ENCODE measurements around the gene SLCO1B1. TPM values are rescaled to one million over a fixed set of nuclear protein-coding genes. Genes with fewer than 3 reads are reported as not detected.

The SLCO1B1 gene, protein sequence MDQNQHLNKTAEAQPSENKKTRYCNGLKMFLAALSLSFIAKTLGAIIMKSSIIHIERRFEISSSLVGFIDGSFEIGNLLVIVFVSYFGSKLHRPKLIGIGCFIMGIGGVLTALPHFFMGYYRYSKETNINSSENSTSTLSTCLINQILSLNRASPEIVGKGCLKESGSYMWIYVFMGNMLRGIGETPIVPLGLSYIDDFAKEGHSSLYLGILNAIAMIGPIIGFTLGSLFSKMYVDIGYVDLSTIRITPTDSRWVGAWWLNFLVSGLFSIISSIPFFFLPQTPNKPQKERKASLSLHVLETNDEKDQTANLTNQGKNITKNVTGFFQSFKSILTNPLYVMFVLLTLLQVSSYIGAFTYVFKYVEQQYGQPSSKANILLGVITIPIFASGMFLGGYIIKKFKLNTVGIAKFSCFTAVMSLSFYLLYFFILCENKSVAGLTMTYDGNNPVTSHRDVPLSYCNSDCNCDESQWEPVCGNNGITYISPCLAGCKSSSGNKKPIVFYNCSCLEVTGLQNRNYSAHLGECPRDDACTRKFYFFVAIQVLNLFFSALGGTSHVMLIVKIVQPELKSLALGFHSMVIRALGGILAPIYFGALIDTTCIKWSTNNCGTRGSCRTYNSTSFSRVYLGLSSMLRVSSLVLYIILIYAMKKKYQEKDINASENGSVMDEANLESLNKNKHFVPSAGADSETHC
- total RNA-seq (2014; rRNA removed; shearing (Covaris generic)) = 0.24 TPM in 1 of 2 replicates, not detected in the other
- 0.31 and 0.50 TPM in 2 replicates for polyA plus RNA-seq (2016; fragmentation: Nextera tagmentation; extraction: Ambion mirVana)
- long read RNA-seq = 0 reads

DNA sequence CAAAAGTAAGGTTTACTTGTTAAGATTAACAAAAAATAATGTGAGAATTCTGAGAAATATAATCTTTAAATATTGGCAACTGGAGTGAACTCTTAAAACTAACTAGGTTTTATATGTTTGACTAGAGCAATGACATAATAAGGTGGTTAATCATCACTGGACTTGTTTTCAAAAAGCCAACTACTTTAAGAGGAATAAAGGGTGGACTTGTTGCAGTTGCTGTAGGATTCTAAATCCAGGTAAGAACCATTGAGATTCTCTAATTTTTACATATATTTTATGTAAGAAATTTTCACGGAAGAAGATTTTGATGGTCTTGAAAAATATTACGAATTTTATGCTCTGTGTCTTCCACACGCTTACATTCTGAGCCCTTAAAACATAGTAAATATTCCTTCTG is at the start of gene SLCO1B1:
Gene SLCO1B1, plus strand, starts transcription at position 197 of the 400 bp plus-strand sequence. CDS start 10,381 bp downstream, outside the sequence.
- no peaks in the 10 kb centered on the region for H3K79me2 ChIP-seq (replicated peaks; ENCODE audit: insufficient read depth)
- Mint-ChIP-seq H3K4me1 (no peaks in the 10 kb centered on the region), H3K4me3 (no peak within 1 kb of the TSS), H3K9me3 (peaks cover 5% of the 10 kb centered on the region; the same call in 2 of the 3 replicates), H3K27ac (no peak within 1 kb of the TSS), H3K27me3 (ENCODE audit: insufficient read depth, low read depth, poor library complexity) (no peaks in the 10 kb centered on the region), H3K36me3 (ENCODE audit: low read depth) (no peaks in the 10 kb centered on the region)
- no peaks in the 10 kb centered on the region for H3F3A ChIP-seq (replicated peaks; ENCODE audit: low read depth)
- H3K27me3 ChIP-seq (ENCODE audit: insufficient read depth) = no peaks in the 10 kb centered on the region
- ATAC-seq = no peak
- no peak within 1 kb of the TSS for H3K4me3 ChIP-seq
- H3K36me3 ChIP-seq (ENCODE audit: insufficient read depth) = no peaks in the 10 kb centered on the region
- TF ChIP-seq, protein P1, sequence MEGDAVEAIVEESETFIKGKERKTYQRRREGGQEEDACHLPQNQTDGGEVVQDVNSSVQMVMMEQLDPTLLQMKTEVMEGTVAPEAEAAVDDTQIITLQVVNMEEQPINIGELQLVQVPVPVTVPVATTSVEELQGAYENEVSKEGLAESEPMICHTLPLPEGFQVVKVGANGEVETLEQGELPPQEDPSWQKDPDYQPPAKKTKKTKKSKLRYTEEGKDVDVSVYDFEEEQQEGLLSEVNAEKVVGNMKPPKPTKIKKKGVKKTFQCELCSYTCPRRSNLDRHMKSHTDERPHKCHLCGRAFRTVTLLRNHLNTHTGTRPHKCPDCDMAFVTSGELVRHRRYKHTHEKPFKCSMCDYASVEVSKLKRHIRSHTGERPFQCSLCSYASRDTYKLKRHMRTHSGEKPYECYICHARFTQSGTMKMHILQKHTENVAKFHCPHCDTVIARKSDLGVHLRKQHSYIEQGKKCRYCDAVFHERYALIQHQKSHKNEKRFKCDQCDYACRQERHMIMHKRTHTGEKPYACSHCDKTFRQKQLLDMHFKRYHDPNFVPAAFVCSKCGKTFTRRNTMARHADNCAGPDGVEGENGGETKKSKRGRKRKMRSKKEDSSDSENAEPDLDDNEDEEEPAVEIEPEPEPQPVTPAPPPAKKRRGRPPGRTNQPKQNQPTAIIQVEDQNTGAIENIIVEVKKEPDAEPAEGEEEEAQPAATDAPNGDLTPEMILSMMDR (conservative IDR thresholded peaks at IDR 0.05; ENCODE audit: low read depth in 2 of 2) = no peak
- TF ChIP-seq ZNF331 (CRISPR knock-in tag; IDR thresholded peaks at IDR 0.05; ENCODE audit: low read depth) (no peak), POLR2AphosphoS5 (IDR thresholded peaks at IDR 0.05; ENCODE audit: low read depth) (no peak), ZNF114 (CRISPR knock-in tag; IDR thresholded peaks at IDR 0.05) (no peak), JUNB (IDR thresholded peaks at IDR 0.05; ENCODE audit: unreplicated experiment) (no peak), NANOG (IDR thresholded peaks at IDR 0.05; ENCODE audit: borderline replicate concordance) (no peak), STAT1 (IDR thresholded peaks at IDR 0.05; ENCODE audit: unreplicated experiment) (no peak), EZH2 (IDR thresholded peaks at IDR 0.05; ENCODE audit: low read depth, unreplicated experiment) (no peak), EZH2phosphoT487 (IDR thresholded peaks at IDR 0.05; ENCODE audit: unreplicated experiment) (no peak), CREB1 (CRISPR knock-in tag; IDR thresholded peaks at IDR 0.05; ENCODE audit: low read depth) (no peak)
- TF ChIP-seq, protein P2, sequence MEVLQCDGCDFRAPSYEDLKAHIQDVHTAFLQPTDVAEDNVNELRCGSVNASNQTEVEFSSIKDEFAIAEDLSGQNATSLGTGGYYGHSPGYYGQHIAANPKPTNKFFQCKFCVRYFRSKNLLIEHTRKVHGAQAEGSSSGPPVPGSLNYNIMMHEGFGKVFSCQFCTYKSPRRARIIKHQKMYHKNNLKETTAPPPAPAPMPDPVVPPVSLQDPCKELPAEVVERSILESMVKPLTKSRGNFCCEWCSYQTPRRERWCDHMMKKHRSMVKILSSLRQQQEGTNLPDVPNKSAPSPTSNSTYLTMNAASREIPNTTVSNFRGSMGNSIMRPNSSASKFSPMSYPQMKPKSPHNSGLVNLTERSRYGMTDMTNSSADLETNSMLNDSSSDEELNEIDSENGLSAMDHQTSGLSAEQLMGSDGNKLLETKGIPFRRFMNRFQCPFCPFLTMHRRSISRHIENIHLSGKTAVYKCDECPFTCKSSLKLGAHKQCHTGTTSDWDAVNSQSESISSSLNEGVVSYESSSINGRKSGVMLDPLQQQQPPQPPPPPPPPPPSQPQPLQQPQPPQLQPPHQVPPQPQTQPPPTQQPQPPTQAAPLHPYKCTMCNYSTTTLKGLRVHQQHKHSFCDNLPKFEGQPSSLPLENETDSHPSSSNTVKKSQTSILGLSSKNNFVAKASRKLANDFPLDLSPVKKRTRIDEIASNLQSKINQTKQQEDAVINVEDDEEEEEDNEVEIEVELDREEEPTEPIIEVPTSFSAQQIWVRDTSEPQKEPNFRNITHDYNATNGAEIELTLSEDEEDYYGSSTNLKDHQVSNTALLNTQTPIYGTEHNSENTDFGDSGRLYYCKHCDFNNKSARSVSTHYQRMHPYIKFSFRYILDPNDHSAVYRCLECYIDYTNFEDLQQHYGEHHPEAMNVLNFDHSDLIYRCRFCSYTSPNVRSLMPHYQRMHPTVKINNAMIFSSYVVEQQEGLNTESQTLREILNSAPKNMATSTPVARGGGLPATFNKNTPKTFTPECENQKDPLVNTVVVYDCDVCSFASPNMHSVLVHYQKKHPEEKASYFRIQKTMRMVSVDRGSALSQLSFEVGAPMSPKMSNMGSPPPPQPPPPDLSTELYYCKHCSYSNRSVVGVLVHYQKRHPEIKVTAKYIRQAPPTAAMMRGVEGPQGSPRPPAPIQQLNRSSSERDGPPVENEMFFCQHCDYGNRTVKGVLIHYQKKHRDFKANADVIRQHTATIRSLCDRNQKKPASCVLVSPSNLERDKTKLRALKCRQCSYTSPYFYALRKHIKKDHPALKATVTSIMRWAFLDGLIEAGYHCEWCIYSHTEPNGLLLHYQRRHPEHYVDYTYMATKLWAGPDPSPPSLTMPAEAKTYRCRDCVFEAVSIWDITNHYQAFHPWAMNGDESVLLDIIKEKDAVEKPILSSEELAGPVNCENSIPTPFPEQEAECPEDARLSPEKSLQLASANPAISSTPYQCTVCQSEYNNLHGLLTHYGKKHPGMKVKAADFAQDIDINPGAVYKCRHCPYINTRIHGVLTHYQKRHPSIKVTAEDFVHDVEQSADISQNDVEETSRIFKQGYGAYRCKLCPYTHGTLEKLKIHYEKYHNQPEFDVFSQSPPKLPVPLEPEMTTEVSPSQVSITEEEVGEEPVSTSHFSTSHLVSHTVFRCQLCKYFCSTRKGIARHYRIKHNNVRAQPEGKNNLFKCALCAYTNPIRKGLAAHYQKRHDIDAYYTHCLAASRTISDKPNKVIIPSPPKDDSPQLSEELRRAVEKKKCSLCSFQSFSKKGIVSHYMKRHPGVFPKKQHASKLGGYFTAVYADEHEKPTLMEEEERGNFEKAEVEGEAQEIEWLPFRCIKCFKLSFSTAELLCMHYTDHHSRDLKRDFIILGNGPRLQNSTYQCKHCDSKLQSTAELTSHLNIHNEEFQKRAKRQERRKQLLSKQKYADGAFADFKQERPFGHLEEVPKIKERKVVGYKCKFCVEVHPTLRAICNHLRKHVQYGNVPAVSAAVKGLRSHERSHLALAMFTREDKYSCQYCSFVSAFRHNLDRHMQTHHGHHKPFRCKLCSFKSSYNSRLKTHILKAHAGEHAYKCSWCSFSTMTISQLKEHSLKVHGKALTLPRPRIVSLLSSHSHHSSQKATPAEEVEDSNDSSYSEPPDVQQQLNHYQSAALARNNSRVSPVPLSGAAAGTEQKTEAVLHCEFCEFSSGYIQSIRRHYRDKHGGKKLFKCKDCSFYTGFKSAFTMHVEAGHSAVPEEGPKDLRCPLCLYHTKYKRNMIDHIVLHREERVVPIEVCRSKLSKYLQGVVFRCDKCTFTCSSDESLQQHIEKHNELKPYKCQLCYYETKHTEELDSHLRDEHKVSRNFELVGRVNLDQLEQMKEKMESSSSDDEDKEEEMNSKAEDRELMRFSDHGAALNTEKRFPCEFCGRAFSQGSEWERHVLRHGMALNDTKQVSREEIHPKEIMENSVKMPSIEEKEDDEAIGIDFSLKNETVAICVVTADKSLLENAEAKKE (CRISPR knock-in tag; IDR thresholded peaks at IDR 0.05) = no peak
- TF ChIP-seq, protein P3, sequence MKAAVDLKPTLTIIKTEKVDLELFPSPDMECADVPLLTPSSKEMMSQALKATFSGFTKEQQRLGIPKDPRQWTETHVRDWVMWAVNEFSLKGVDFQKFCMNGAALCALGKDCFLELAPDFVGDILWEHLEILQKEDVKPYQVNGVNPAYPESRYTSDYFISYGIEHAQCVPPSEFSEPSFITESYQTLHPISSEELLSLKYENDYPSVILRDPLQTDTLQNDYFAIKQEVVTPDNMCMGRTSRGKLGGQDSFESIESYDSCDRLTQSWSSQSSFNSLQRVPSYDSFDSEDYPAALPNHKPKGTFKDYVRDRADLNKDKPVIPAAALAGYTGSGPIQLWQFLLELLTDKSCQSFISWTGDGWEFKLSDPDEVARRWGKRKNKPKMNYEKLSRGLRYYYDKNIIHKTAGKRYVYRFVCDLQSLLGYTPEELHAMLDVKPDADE (IDR thresholded peaks at IDR 0.05) = no peak
- TF ChIP-seq, protein P4, sequence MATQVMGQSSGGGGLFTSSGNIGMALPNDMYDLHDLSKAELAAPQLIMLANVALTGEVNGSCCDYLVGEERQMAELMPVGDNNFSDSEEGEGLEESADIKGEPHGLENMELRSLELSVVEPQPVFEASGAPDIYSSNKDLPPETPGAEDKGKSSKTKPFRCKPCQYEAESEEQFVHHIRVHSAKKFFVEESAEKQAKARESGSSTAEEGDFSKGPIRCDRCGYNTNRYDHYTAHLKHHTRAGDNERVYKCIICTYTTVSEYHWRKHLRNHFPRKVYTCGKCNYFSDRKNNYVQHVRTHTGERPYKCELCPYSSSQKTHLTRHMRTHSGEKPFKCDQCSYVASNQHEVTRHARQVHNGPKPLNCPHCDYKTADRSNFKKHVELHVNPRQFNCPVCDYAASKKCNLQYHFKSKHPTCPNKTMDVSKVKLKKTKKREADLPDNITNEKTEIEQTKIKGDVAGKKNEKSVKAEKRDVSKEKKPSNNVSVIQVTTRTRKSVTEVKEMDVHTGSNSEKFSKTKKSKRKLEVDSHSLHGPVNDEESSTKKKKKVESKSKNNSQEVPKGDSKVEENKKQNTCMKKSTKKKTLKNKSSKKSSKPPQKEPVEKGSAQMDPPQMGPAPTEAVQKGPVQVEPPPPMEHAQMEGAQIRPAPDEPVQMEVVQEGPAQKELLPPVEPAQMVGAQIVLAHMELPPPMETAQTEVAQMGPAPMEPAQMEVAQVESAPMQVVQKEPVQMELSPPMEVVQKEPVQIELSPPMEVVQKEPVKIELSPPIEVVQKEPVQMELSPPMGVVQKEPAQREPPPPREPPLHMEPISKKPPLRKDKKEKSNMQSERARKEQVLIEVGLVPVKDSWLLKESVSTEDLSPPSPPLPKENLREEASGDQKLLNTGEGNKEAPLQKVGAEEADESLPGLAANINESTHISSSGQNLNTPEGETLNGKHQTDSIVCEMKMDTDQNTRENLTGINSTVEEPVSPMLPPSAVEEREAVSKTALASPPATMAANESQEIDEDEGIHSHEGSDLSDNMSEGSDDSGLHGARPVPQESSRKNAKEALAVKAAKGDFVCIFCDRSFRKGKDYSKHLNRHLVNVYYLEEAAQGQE (IDR thresholded peaks at IDR 0.05; ENCODE audit: unreplicated experiment) = no peak
- DNase-seq (ENCODE audit: low spot score) = no peak
- no peaks in the 10 kb centered on the region for H4K20me1 ChIP-seq (replicated peaks; ENCODE audit: insufficient read depth)
- no peaks in the 10 kb centered on the region for H3K4me1 ChIP-seq (ENCODE audit: insufficient read depth)
- peaks cover 5% of the 10 kb centered on the region for H3K9me2 ChIP-seq (ENCODE audit: insufficient read depth)
- H3K27ac ChIP-seq (ENCODE audit: low read depth) = no peak within 1 kb of the TSS
- no peak within 1 kb of the TSS for H3K4me2 ChIP-seq
- H2AFZ ChIP-seq = no peak within 1 kb of the TSS

Data from GM23338 (cell line).